Activated CD4-positive, alpha-beta T cell treated with anti-CD3 and anti-CD28 coated beads, Interleukin-2, amount 50 U/mL, for 4 hours (primary cell): ENCODE results near the gene SMTNL1.

Experiments
- DNase-seq, 2 experiments: peaks; one replicate each; pipeline ENCODE4 v3.0.0-alpha.2; 2020

Gene SMTNL1

GRCh38 chr11:57596266-57596885 lies 59.0 kb downstream of the SMTNL1 start:
- DNase-seq = no peak

GRCh38 chr11:57597461-57597915 lies 60.1 kb downstream of the SMTNL1 start, which contains the start of gene SERPING1:
Gene SERPING1 (plus strand): TSS chr11:57597685. CDS start chr11:57598271, 586 bp downstream.
- no peak for DNase-seq

- no peak for DNase-seq
Observed at GRCh38 chr11:57597916-57598830, 60.8 kb downstream of the SMTNL1 start.

GRCh38 chr11:57598831-57599155 lies 61.4 kb downstream of the SMTNL1 start:
- no peak for DNase-seq

- DNase-seq = no peak
Observed at GRCh38 chr11:57599381-57599780, 62.0 kb downstream of the SMTNL1 start.
